Thoracic aorta (tissue), 2 donors: ENCODE measurements around the gene ORC6. TPM values are rescaled to one million over a fixed set of nuclear protein-coding genes. Genes with fewer than 3 reads are reported as not detected.

Experiments
- ATAC-seq: fragments of 150-250 bp; one replicate; pipeline ENCODE4 v1.8.0; 2017; ENCODE audit warnings: low read depth; ENCODE audit not compliant: insufficient number of reproducible peaks, low FRiP score
- DNase-seq: peaks from one replicate; pipeline ENCODE4 v3.0.0-alpha.2; 2020; ENCODE audit warnings: low spot score
- H3K27ac ChIP-seq, 2 donors: fragments of 200-600 bp; sonication (generic); 1 replicate in 1 of 2; 2 replicates in 1 of 2; pipeline ENCODE4 v1.5.1; 2016; ENCODE audit warnings: mild to moderate bottlenecking in 2 of 2, moderate library complexity in 2 of 2
- H3K27me3 ChIP-seq: fragments of 200-600 bp; sonication (generic); replicated peaks from 2 replicates; pipeline ENCODE4 v1.6.0; 2016; ENCODE audit warnings: mild to moderate bottlenecking; ENCODE audit not compliant: insufficient read depth
- H3K36me3 ChIP-seq: fragments of 200-600 bp; sonication (generic); one replicate; pipeline ENCODE4 v1.5.1; 2016
- H3K4me1 ChIP-seq, 2 donors: fragments of 200-600 bp; sonication (generic); 1 replicate in 1 of 2; 2 replicates in 1 of 2; pipeline versions ENCODE4 v1.5.1 to v1.6.0; 2016; ENCODE audit warnings: low read depth in 2 of 2, mild to moderate bottlenecking in 1 of 2; ENCODE audit not compliant: control insufficient read depth in 1 of 2
- H3K4me3 ChIP-seq: fragments of 200-600 bp; sonication (generic); 2 replicates; pipeline ENCODE4 v1.5.1; 2016; ENCODE audit warnings: mild to moderate bottlenecking
- H3K9me3 ChIP-seq: fragments of 200-600 bp; sonication (generic); 2 replicates; pipeline ENCODE4 v1.5.1; 2016
- total RNA-seq, 2 donors: library from RNA; depleted of rRNA; stranded (reverse); fragments of >200 nt; gene quantifications; one replicate each; pipeline versions ENCODE4 v1.1.0 to v1.2.3, GENCODE V29; 2016
- TF ChIP-seq, protein P1 (sequence below): fragments of 200-600 bp; sonication (generic); IDR thresholded peaks from one replicate; pipeline ENCODE4 v1.5.1; 2019; ENCODE audit warnings: antibody characterized with exemption

ORC6 gene
- total RNA-seq, 2 donors from 2014 or later, result 2.0 to 14.8 TPM

DNA sequence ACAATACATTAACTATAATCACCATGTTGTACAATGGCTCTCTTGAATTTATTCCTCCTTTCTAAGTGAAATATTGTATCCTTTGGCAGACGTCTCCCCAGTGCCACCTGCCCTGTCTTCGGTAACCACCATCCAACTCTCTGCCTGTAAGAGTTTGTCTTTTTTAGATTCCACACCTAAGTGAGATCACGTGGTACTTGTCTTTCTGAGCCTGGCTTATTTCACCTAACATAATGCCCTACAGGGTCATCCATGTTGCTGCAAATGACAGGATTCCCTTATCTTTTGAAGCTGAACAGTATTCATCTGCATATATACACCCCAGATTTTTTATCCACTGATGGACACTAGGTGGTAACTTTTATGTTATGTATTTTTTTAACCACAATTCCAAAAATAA lies 24.2 kb downstream of the ORC6 start:
- Histone ChIP-seq H3K4me1 (no peaks in the 10 kb centered on the region), H3K36me3 (no peaks in the 10 kb centered on the region), H3K9me3 (no peaks in the 10 kb centered on the region), H3K27ac (no peak overlapping the region), H3K4me3 (no peak overlapping the region), H3K27me3 (no peaks in the 10 kb centered on the region)
- ATAC-seq, result no peak
- TF ChIP-seq, protein P1, sequence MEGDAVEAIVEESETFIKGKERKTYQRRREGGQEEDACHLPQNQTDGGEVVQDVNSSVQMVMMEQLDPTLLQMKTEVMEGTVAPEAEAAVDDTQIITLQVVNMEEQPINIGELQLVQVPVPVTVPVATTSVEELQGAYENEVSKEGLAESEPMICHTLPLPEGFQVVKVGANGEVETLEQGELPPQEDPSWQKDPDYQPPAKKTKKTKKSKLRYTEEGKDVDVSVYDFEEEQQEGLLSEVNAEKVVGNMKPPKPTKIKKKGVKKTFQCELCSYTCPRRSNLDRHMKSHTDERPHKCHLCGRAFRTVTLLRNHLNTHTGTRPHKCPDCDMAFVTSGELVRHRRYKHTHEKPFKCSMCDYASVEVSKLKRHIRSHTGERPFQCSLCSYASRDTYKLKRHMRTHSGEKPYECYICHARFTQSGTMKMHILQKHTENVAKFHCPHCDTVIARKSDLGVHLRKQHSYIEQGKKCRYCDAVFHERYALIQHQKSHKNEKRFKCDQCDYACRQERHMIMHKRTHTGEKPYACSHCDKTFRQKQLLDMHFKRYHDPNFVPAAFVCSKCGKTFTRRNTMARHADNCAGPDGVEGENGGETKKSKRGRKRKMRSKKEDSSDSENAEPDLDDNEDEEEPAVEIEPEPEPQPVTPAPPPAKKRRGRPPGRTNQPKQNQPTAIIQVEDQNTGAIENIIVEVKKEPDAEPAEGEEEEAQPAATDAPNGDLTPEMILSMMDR, result no peak
- DNase-seq, result no peak

DNA sequence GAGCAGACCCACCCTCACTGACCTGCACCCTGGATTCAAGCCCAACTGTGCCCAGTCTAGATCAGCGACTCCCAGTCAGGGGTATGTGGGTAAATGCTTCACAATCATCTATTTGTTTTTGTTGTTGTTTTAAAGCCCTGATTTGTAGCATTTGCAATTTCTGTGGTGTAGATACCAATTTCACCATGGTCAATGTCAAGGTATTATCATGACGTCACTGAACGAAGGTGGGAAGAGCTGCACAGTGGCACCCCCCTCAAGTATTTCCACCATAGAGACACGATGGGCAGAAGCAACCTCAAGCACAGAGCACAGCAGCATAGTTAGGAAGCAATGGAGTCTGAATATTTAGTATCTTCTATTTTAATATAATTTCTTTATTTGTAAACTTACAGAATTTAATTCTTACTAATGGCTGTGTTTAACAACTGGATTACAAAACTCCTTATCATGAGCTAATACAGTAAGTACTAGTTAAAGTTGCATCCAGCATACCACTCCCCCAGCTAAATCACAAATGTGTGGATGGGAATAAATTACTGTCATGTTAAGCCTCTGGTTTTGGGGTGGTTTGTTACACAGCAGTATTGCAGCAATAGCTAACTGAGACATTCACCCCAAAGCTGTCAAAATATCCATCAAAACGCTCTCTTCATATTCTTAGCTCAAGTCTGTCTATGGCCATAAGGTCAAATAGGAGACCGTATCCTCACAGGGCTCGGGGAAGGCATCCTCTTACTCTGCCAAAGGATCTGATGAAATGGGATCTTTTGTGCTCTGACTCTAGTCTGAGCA lies 25.5 kb downstream of the ORC6 start:
- DNase-seq (no peak), ATAC-seq (no peak)
- TF ChIP-seq, protein P1, result no peak

DNA sequence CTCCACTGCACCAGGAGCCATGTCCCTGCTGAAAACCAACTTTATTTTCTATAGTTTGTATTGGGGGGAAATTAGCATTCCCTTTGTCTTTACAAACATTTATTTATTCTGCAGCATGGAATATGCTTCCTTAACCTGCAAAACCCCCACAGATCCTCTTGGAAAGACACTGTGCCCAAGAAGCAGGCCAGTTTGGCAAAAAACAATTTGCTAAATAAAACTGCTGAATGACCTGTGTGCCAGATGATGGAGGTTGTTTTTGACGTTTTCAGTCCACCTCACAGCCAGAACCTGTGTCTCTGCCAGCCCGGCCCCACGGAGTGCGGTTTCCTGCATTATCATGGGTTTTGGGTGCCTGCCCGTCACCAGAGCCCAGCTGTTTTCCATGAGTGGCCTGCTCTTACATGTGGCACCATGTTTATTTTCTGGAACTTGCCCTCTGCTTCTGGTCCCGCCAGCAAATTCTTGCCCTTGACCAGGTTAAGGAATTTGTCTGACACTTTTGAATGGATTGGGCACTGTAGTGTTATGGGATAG lies 26.4 kb downstream of the ORC6 start:
- Histone ChIP-seq H3K4me3 (no peak overlapping the region), H3K4me1 (no peaks in the 10 kb centered on the region), H3K27me3 (no peaks in the 10 kb centered on the region), H3K9me3 (no peaks in the 10 kb centered on the region), H3K36me3 (no peaks in the 10 kb centered on the region), H3K27ac (no peak overlapping the region)
- DNase-seq, result no peak
- no peak for ATAC-seq
- TF ChIP-seq, protein P1, result no peak

More for the DNA sequence above, 25.5 kb downstream of the ORC6 start:
- no peaks in the 10 kb centered on the region for H3K9me3 ChIP-seq
- no peak overlapping the region for H3K27ac ChIP-seq
- H3K4me3 ChIP-seq, result no peak overlapping the region
- no peaks in the 10 kb centered on the region for H3K4me1 ChIP-seq
- no peaks in the 10 kb centered on the region for H3K36me3 ChIP-seq
- H3K27me3 ChIP-seq, result no peaks in the 10 kb centered on the region

DNA sequence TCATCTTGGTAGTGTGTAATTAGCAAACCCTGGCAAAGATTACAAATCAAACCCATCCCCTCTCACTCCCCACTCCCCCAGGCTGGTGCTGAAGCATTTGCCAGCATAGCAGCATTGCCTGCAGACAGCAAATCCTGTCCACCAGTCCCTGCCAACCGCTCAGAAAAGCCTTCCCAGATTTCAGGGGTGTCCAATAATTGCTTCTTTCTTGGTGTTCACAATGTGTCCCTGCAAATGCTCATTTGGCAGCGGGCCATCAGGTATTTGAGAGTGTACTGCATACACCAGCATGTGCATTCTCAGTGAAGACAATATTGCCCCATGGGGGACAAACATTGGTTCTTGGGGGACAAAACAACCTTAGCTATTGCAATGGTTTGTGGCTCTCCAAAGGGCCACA lies 28.2 kb downstream of the ORC6 start:
- H3K36me3 ChIP-seq, result no peaks in the 10 kb centered on the region

DNA sequence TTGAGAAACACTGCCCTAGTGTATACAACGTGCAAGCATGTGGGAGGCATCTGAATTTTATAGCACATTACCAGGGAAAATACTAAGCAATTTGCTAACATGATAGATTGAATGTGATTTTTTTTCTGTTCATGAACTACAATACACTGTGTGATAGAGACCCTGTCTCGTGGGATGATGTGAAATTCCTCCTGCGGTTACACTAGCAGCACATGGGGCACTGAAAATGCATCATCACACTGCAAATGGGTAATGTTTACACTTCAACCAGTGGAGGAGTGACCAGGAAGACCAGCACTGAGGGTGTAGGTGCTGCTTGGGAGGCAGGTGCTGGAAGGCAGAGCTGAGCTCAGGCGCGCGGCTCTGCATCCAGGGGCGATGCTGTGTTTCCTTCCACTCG lies 28.8 kb downstream of the ORC6 start:
- Histone ChIP-seq H3K9me3 (no peaks in the 10 kb centered on the region), H3K4me1 (no peaks in the 10 kb centered on the region), H3K27me3 (no peaks in the 10 kb centered on the region), H3K4me3 (no peak overlapping the region), H3K36me3 (no peaks in the 10 kb centered on the region), H3K27ac (no peak overlapping the region)
- TF ChIP-seq, protein P1, result no peak
- ATAC-seq (no peak), DNase-seq (no peak)

More for the DNA sequence above, 28.2 kb downstream of the ORC6 start:
- ATAC-seq (no peak), DNase-seq (no peak)
- no peaks in the 10 kb centered on the region for H3K9me3 ChIP-seq
- H3K27ac ChIP-seq, result no peak overlapping the region
- no peaks in the 10 kb centered on the region for H3K4me1 ChIP-seq
- no peak overlapping the region for H3K4me3 ChIP-seq
- no peaks in the 10 kb centered on the region for H3K27me3 ChIP-seq
- TF ChIP-seq, protein P1, result no peak
